Right hindlimb (tissue), 1 donor: ENCODE measurements around the gene NTN4.

Experiments used
- DNase-seq: peaks from one replicate; pipeline ENCODE4 v3.0.0-alpha.2; 2018

NTN4 gene

DNA sequence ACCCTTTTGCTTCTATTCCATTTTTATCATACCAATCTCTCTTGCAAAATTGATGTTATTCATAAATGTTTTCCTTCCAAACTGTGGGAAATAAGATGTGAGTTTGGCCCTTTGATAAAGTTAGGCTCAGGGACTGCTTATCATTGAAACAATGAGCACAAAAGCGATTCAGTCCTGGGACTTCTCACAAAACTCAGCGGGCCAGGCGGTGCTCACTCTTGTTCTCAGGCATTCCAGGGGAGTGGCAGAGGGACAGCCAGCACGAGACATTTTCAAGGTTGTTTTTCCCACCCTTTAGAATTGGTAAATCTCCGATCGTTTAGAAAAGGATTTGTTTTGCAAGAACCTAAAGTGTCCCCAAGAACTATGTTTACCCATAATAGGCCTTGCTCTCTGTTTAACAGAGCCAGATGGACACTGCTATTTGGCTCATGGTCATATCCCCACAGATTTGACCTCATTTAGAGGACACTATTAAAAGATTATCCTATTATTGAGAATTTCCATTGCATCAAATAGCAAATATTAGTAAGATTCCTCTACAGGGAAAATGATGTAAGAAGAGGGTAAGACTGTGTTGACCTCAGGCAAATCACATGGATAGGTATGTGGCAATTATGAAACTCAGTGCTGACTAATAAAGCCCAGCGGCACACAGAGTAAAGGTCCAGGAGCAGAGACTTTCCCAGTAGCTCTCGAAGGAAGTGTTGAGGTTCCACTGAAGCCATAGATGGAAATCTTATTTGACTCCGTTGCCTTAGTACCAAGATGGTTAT is 136.6 kb downstream of the NTN4 start:
- no peak for DNase-seq

GRCh38 chr12:95651681-95652080 is 138.9 kb downstream of the NTN4 start:
- DNase-seq, result no peak

DNA sequence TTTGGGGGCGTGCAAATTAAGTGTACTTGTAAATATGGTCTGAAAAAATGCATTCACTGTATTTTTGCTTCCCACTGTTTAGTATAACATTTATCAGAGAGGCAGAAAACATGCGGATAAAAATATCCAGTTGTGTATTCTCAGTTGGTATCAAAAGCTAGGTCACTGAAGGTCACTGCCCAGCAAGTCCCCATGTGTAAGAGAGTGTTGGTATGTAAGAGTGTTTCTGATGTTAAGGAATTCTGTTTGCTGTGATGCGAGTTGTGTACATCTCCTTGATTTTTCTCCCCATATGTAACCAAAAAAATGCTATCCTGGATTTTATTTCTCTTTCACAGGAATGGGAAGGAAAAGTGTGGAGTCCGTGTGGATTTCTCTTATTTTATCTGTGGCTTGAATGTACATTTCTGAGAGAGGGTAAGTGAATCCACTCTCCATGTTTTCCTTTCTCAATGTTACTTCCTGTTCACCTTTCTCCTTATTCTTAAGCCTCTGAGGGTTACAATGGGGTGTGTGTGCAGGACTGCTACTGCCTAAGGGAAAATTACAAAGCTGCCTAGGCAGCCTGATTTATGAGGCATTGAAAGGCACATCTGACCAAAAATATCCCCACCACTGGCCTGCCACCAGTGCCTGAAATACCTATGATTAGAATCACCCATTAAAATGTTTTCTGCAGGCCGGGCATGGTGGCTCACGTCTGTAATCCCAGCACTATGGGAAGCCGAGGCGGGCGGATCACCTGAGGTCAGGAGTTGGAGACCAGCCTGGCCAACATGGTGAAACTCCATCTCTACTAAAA is 141.4 kb downstream of the NTN4 start:
- no peak for DNase-seq

DNA sequence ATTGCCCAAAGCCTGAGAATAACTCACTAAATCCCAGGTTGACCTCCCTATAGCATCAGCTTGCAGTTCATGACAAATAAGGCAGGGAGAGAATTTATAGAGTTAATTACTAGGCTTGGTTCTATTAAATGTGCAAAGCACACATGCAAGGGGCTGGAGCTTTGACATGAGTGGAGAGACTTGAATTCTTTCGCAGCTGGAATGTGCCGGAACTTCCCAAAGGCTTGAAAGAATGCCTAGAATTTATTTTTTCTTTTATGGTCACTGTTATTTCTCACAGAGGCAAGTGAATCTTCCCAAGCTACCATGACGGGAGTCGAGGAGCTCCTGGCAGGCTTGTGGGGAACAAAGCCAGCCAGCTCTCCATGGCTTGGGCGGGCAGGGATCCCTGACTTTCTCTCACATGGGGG is 143.8 kb downstream of the NTN4 start:
- DNase-seq, result peak; percentile 72

- DNase-seq, result no peak
Measured at GRCh38 chr12:95643256-95643655, 147.3 kb downstream of the NTN4 start.

DNA sequence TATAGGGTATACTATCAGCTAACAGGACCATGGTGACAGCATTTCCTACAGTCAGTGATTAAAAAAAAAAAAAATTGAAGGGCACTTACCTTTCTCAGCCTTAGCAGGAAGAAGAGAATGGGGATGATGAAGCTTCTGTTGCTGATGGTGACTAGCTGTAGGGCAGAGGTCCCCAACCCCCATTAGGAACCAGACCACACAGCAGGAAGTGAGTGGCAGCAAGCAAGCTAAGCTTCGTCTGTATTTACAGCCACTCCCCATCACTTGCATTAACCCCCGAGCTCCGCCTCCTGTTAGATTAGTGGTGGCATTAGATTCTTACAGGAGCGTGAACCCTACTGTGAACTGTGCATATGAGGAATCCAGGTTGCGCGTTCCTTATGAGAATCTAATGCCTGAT is 148.0 kb downstream of the NTN4 start:
- DNase-seq, result no peak

DNA sequence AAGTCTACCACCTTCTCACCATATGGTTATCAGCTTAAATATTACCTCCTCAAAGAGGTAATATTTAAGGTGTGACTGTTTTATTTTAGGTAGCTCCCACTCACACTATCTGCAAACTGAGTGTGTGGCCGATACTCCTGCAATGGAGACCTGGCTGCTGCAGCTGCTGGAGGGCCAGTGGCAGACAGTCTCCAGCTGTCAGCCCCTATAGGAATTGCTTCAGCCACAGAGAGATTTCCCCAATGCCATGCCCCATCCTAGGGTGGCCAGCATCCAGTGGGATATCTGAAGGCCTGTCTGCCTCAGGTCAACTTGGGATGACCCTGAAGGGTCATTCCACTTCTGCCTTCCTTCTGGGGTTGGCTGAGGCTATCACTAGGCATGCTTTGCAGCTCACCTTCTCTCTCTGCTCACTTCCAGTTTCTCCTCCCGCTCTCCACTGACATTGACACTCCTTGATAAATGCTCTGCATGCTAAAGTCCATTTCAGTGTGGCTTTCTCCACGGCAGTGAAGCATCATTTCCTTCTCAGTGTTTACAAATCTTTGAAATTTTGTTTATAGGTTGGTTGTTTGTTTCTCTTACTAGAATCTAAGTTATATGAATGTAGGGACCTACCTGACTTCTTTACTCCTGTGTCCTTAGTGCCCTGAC is 149.1 kb downstream of the NTN4 start:
- peak; percentile 23 for DNase-seq

DNA sequence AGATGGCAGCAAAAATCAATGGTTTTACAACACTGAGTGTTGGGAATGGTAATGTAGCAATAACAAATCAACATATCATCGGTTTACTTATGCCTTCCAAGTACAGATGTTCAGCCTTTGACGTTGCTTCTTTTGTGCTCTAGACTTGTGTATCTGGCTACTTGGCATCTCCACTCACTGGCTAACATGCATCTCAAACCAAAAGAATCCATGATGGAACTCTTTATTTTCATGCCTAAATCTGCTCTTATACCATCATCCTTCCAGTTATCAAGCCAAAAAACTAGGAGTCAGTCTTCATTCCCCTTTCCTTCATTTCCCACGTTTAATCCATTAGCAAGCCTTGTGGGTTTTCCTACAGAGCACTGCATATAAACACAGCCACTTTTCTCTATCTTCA is 150.0 kb downstream of the NTN4 start:
- DNase-seq, result no peak

DNA sequence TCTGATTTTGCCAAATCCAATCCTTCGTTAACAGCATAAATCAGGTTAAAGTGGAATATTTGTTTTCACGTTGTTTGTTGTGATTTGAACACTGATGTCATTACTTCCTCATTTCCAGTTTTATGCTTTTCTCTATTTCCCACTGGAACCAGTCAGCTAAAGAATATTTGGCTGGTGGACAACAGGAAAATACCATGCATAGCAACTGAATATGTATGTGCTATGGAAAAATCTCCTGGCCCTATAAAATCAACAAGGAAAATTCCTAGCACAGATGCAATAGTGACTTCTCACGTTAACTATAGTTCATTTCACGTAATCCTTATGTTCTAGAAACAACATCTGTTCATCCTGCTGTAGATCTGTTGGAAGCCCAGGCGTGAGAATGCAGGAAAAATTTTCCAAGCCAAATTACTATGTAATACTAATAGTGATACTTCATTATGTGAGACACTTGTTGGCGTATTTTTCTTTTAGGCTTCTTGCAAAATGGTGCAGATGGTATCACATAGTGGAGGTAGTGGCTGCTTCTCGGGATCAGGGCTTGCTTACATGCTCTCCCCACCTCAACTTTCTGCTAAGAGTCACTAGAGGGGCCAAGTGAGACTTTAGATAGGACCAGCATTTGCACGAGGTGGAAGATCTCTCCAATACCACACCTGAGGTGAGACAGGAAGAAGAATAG is 153.0 kb downstream of the NTN4 start:
- DNase-seq, result peak; percentile 38

GRCh38 chr12:95637010-95637409 is 153.6 kb downstream of the NTN4 start:
- DNase-seq, result peak; percentile 46

DNA sequence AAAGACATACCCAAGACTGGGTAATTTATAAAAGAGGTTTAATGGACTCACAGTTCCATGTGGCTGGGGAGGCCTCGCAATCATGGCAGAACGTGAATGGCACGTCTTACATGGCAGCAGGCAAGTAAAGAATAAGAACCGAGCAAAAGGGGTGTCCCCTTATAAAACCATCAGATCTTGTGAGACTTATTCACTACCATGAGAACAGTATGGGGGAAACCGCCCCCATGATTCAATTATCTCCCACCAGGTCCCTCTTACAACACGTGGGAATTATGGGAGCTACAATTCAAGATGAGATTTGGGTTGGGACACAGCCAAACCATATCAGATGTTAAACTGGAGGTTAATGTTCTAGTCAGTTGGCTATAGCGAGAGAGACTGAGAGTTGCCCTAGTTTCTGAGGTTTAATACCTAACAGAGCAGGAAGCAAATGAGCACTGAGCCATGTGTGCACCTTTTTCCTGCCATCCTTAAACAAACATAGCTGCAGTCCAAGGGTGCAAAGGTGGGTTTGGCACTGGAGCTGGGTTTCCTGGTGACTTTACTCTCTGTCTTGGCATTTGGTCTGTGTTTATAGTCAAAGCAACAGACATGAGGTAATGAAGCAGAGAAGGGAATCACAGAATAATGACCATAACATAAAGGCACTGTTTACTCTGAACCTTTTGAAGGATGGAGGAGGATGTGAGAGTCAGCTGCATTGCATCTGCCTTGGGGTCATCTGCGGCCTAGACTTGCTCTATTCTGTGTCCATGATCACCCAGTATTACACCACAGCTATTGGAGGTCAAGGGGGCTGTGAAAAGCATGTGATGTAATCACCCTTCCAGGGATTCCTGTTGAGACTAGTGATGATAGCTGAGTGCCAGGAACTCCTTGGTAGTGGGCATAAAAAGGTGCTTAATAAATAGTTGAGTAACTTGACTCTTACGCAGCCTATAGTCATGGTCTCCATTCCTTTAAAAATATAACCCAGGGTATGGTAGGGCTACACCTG is 155.6 kb downstream of the NTN4 start:
- DNase-seq, result no peak

DNA sequence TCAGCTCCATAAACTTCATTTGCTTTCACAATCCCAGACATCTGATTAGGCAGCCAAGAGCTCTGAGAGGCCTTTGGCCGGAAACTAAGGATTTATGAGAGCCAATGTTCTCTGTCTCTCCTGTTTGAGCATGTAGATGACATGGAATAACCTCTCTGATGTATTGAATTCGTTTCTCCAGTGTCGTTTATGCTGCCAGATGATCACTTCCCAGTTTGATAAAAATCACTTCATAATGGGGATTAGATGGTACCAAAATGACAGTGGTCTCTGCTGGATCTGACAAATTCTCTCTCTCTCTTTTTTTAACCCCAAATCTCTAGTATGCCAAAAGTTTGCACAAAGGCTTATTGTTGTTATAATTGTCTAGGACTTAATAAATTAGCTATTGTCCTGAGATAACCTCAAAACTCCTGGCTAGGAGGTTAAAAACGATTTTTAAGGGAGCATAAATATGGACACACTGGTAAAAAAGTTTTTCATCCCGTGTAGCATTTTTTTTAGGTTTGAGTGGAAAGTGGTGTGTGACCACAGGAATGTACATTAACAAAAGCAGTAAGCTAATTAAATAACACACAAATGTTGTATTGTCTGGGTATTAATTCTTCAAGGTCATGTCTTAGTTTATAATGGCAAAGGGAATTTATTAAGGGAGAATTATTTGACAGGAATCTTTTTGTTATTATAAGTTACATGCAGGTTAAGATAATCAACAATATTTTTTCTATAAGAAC is 156.7 kb downstream of the NTN4 start:
- no peak for DNase-seq

DNA sequence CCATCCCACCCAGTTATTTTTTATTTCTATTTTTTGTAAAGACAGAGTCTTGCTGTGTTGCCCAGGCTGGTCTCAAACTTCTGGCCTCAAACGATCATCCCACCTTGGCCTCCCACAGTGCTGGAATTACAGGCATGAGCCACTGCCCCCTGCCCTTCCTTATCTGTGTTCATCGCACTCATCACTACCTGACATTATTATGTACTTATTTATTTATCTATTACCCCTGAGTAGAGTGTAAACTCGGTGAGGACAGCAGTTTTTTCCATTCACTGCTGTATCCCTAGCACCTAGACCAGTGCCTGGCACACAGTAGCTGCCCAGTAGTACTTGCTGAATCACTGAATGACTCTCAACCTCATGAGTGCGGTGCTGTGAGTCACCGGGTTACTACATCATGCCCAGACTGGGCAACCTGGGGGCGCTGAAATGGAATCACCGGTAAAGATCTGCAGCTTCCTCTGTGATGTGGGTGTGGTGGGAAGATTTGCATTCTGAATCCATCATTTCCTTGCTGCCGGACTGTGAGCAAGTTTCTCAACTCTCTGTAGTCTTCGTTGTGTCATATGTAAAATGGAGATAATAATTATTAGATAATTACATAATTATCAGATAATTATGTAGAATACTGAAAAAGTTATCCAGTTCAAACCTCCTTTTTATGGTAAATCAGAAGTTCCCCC is 157.4 kb downstream of the NTN4 start:
- DNase-seq, result no peak

- DNase-seq, result no peak
Measured at GRCh38 chr12:95630496-95630895, 160.1 kb downstream of the NTN4 start.

DNA sequence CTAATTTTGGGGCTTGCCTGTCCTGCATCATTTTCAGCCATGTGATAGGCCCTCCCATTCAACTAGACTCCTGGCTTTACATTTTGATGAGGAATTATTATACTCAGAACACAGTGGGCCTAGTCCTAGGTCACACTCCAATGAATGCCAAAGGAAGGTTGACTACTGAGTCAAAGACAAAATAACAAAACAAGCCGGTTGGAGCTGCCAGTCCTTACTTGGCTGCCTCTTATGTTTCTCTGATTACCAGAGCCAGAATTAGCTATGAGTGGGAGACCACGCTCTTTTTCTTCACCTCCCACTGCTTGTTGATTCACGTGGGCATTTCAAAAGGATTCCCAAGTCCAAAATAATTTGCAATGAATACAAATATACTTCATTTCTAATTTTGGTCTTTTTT is 161.2 kb downstream of the NTN4 start:
- no peak for DNase-seq

DNA sequence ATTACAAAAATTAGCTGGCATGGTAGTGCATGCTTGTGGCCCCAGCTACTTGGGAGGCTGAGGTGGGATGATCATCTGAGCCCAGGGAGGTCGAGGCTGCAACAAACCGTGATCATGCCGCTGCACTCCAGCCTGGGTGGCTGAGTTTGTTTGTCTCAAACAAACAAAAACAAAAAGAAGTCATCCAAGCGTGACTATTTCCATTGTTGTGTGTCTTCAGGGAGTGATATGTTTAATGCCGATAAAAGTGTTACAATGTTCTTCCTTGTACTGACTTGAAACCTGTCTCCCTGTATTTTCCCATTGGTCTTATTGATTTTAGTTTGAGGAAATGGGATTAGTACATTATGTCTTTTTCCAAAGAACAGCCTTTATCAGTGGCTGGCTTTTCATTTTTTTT is 163.7 kb downstream of the NTN4 start:
- no peak for DNase-seq

DNA sequence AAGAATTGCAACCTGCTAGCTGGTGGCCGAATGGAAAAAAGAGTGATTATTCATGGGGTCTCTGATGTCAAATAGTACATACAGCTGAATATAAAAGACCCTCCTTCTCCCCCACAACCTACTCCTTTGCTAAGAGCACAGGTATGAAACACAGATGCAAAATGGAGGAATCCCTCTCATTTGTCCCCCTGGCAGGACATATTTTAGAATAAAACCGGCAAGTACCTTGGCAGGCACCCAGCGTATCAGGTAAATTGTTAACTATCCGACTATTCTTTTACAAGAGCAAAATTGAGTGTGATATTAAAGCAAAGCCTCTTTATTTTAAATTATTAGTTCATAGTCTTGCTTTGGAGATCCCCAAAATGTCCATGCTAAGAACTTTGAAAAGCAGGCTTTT is 165.6 kb downstream of the NTN4 start:
- no peak for DNase-seq

- no peak for DNase-seq
Measured at GRCh38 chr12:95624589-95624988, 166.0 kb downstream of the NTN4 start.

GRCh38 chr12:95623554-95624170 is 166.9 kb downstream of the NTN4 start:
- DNase-seq, result peak; percentile 41

DNA sequence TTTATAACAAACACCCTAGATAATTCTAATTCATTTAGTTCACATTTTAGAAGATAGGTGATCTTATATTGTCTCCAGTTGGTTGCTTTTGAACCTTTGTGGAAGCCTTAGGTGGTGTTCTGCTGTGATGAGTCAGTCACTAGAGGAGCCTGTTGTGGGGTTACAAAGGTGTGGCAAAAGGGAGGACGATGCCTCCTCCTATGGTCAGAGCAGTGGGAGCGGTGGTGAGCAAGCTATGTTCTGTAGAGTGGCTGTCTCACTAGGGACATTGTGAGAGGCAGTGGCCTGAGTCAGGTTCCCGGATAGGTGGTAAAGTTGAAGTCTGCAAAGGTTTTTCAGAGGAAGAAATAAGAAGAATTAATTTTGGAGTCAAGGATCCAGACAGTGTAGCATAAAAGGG is 167.7 kb downstream of the NTN4 start:
- no peak for DNase-seq
